Gastrocnemius medialis (tissue), 4 donors: ENCODE measurements around the gene OTUD7B. TPM values are rescaled to one million over a fixed set of nuclear protein-coding genes. Genes with fewer than 3 reads are reported as not detected.

Experiments used
- ATAC-seq, 2 donors: fragments of 150-250 bp; one replicate each; pipeline ENCODE4 v1.9.1; 2016
- DNase-seq, 2 donors: peaks; one replicate each; pipeline ENCODE4 v3.0.0-alpha.2; 2019
- H3K27ac ChIP-seq, 4 donors: fragments of 200-600 bp; sonication (generic); 1 replicate in 1 of 4; 2 replicates in 3 of 4; pipeline ENCODE4 v1.5.1; 2016 to 2018; ENCODE audit warnings: mild to moderate bottlenecking in 2 of 4, moderate library complexity in 1 of 4
- H3K27me3 ChIP-seq, 3 donors: fragments of 200-600 bp; sonication (generic) in 2 of 3; 1 replicate in 1 of 3; 2 replicates in 2 of 3; pipeline versions ENCODE4 v1.5.1 to v1.6.0; 2016 to 2019; ENCODE audit warnings: mild to moderate bottlenecking in 1 of 3, moderate library complexity in 1 of 3
- H3K36me3 ChIP-seq, 2 donors: fragments of 200-600 bp; sonication (generic) in 1 of 2; one replicate each; pipeline ENCODE4 v1.5.1; 2017 to 2018
- H3K4me1 ChIP-seq, 2 donors: fragments of 200-600 bp; sonication (generic) in 1 of 2; one replicate each; pipeline ENCODE4 v1.5.1; 2016 to 2017; ENCODE audit warnings: mild to moderate bottlenecking in 2 of 2
- H3K4me3 ChIP-seq, 4 donors: fragments of 200-600 bp; sonication (generic) in 3 of 4; 1 replicate in 1 of 4; 2 replicates in 3 of 4; pipeline ENCODE4 v1.5.1; 2016 to 2019; ENCODE audit warnings: mild to moderate bottlenecking in 2 of 4
- H3K9me3 ChIP-seq, 3 donors: fragments of 200-600 bp; sonication (generic) in 2 of 3; 1 replicate in 1 of 3; 2 replicates in 2 of 3; pipeline ENCODE4 v1.5.1; 2016 to 2019
- POLR2A ChIP-seq, 2 donors: fragments of 450-650 bp; IDR thresholded peaks; one replicate each; pipeline ENCODE4 v1.6.1; 2017; ENCODE audit warnings: antibody characterized with exemption in 2 of 2, mild to moderate bottlenecking in 2 of 2, moderate library complexity in 2 of 2
- in situ Hi-C, 4 donors: fragments of 200-750 bp; cut with MboI; loops; one replicate each; pipeline versions ENCODE4 v1.15.0 to v1.8.0; 2017; ENCODE audit warnings: low sequenced_read_pairs in 4 of 4
- intact Hi-C: fragments of 100-400 bp; cut with DNase I; formaldehyde crosslinking; loops from one replicate; pipeline ENCODE4 v1.15.1; 2023; ENCODE audit warnings: low total_unique reads
- total RNA-seq, 4 donors: library from RNA; depleted of rRNA; stranded (reverse); fragments of >200 nt; gene quantifications; one replicate each; pipeline versions ENCODE4 v1.1.0 to v1.2.3, GENCODE V29; 2016
- TF ChIP-seq, protein P1 (sequence below), 5 experiments: fragments of 450-650 bp in 3 of 5; fragments of 200-600 bp in 2 of 5; sonication (generic) in 2 of 5; IDR thresholded peaks in 4 of 5; conservative IDR thresholded peaks in 1 of 5; 1 replicate in 4 of 5; 2 replicates in 1 of 5; pipeline ENCODE4 v1.5.1; 2016 to 2019; ENCODE audit warnings: antibody characterized with exemption in 5 of 5, mild to moderate bottlenecking in 3 of 5, moderate library complexity in 3 of 5

Gene OTUD7B
- total RNA-seq, 4 donors from 2014 or later: 27.2 to 51.3 (median 43.6) TPM

DNA sequence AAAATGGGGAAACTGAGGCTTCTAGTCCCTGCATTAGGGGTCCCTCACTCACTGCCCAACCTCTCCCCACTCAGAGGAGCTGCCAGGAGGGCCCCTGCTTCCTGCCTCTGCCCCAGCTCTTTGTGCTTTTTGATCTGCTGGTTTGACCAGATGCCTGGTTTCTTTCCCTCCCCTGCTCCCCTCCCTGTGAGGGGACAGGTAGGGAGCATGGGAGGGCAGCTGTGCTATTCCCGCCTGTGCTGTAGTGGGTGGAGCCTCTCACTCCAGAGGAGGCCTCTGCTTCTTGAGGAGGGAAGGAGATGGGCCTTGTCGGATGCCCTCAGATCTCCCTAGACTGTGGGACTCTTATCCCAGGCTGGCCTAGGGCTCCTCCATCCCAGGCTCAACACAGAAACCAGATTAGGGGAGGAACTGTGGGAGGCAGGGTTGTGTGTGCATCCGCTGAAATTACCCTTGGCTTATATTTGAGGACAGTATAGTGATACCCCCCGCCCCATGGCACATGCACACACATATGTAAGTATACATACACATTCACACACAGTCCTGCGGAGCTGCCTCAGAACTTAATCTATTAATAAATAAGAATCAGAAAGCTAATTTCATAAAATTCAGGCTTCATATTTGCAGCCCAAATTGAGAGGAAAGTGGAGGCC lies 106.6 kb downstream of the OTUD7B start:
- H3K9me3 ChIP-seq: no peaks in the 10 kb centered on the region
- no peaks in the 10 kb centered on the region for H3K36me3 ChIP-seq
- H3K27ac ChIP-seq: no peak overlapping the region
- DNase-seq (no peak), ATAC-seq (no peak)
- H3K4me1 ChIP-seq: peaks cover 11% of the 10 kb centered on the region in 2 donors
- H3K4me3 ChIP-seq: no peak overlapping the region
- H3K27me3 ChIP-seq: no peaks in the 10 kb centered on the region
- intact Hi-C loops: no loop called here
- TF ChIP-seq POLR2A (IDR thresholded peaks at IDR 0.05): no peak
- TF ChIP-seq, protein P1, sequence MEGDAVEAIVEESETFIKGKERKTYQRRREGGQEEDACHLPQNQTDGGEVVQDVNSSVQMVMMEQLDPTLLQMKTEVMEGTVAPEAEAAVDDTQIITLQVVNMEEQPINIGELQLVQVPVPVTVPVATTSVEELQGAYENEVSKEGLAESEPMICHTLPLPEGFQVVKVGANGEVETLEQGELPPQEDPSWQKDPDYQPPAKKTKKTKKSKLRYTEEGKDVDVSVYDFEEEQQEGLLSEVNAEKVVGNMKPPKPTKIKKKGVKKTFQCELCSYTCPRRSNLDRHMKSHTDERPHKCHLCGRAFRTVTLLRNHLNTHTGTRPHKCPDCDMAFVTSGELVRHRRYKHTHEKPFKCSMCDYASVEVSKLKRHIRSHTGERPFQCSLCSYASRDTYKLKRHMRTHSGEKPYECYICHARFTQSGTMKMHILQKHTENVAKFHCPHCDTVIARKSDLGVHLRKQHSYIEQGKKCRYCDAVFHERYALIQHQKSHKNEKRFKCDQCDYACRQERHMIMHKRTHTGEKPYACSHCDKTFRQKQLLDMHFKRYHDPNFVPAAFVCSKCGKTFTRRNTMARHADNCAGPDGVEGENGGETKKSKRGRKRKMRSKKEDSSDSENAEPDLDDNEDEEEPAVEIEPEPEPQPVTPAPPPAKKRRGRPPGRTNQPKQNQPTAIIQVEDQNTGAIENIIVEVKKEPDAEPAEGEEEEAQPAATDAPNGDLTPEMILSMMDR (IDR thresholded peaks at IDR 0.05 in 4 of 5, conservative IDR thresholded peaks at IDR 0.05 in 1 of 5): no peak
- in situ Hi-C loops: no loop called here

DNA sequence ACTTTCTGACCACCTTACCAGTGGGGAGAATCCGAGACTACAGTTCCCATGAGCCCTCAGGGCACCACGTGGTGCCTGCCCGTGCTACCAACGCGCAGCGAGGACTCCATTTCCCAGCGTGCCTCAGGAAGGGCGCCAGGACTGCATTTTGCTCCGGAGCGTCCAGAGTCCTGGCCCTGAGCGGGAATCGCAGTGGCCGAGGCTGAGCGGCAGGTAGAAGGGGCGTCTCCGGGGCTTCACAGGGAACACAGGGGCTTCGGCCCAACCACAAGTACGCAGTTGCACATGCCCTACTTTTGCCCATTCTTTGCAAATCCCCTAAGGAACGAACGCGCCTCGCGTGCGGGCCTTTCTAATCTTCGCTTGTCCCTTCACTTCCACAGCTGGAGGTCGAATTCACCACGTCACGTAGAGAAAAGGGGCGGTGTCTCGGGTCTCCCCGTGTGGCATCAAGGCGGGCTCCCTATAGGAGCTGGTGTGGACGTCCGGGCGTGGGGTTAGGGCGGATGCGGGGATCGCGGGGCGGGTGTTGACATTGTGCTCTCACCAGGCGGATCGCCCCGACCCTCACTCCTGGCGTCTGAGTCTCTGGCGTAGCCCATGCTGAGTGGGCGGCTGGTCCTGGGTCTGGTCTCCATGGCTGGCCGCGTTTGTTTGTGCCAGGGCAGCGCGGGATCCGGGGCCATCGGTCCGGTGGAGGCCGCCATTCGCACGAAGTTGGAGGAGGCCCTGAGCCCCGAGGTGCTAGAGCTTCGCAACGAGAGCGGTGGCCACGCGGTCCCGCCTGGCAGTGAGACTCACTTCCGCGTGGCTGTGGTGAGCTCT lies 110.9 kb downstream of the OTUD7B start, which contains the start of gene BOLA1:
TSS of gene BOLA1 (plus strand) at position 109 of the 825 bp plus-strand sequence. CDS start at position 601, 492 bp downstream.
- Histone ChIP-seq H3K36me3 (no peaks in the 10 kb centered on the region), H3K9me3 (no peaks in the 10 kb centered on the region), H3K27ac (peak within 1 kb of the TSS; percentile 82 to 90 (median 88)), H3K27me3 (no peaks in the 10 kb centered on the region), H3K4me3 (peak within 1 kb of the TSS; percentile 59 to 81 (median 66)), H3K4me1 (peaks cover 11% of the 10 kb centered on the region in 2 donors)
- peak; percentile 99 for ATAC-seq
- intact Hi-C loops: loop anchor here (1.0 kb wide), 1 partner anchor 28 kb away; the partner anchor contains the start of gene SF3B4
- in situ Hi-C loops: no loop called here
- peak; percentile 91 to 92 for DNase-seq
- TF ChIP-seq POLR2A (IDR thresholded peaks at IDR 0.05): peak; percentile 77 to 80
- TF ChIP-seq, protein P1 (IDR thresholded peaks at IDR 0.05 in 4 of 5, conservative IDR thresholded peaks at IDR 0.05 in 1 of 5): no peak

DNA sequence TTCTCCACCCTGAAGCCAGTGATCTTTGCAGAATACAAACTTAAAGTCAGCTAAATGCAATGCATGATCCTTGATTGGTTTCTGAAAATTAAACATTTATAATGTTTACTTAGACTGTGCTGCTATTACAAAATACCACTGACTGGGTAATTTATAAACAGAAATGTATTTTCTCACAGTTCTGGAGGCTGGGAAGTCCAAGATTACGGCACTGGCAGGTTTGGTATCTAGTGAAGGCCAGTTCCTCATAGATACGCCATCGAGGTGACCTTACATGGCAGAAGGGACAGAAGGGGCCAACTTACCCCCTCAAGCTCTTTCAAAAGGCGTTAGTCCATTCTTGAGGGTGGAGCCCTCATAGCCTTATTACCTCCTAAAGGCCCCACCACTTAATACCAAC lies 114.0 kb downstream of the OTUD7B start:
- in situ Hi-C loops: no loop called here
- TF ChIP-seq POLR2A (IDR thresholded peaks at IDR 0.05): no peak
- TF ChIP-seq, protein P1 (IDR thresholded peaks at IDR 0.05 in 4 of 5, conservative IDR thresholded peaks at IDR 0.05 in 1 of 5): no peak
- Histone ChIP-seq H3K27ac (no peak overlapping the region), H3K36me3 (no peaks in the 10 kb centered on the region), H3K27me3 (no peaks in the 10 kb centered on the region), H3K9me3 (no peaks in the 10 kb centered on the region), H3K4me1 (peaks cover 11% of the 10 kb centered on the region in 2 donors), H3K4me3 (no peak overlapping the region)
- ATAC-seq: no peak
- DNase-seq: no peak
- intact Hi-C loops: no loop called here

DNA sequence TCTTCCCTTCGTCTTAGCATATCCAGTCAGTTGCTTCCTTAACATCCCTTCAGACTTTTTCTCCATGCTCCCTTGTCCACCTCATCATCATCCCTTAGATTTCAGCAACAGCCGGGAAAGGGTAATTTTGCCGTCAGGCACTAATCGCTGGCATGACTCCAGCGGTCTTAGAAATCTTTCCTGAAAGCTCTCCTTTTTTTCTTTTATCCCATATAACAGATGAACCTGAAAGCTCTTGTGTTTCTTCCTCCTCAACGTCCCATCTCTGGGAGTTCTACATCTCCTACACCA lies 121.6 kb downstream of the OTUD7B start:
- Histone ChIP-seq H3K36me3 (no peaks in the 10 kb centered on the region), H3K4me3 (peak overlapping the region; percentile 64 to 87 (median 81)), H3K9me3 (no peaks in the 10 kb centered on the region), H3K27me3 (no peaks in the 10 kb centered on the region), H3K4me1 (peaks cover 15 to 16% of the 10 kb centered on the region in 2 donors), H3K27ac (peak overlapping the region; percentile 95 to 99 (median 98))
- TF ChIP-seq, protein P1 (IDR thresholded peaks at IDR 0.05 in 4 of 5, conservative IDR thresholded peaks at IDR 0.05 in 1 of 5): no peak
- no peak for TF ChIP-seq POLR2A (IDR thresholded peaks at IDR 0.05)
- in situ Hi-C loops (no loop called here), intact Hi-C loops (loop anchor here (1.0 to 2.0 kb wide), 2 partner anchors 38 to 50 kb away; partner anchors contain the start of gene SF3B4)
- no peak for DNase-seq
- no peak for ATAC-seq
